Measurements from ENCODE around the gene INPP4A.
A peak's percentile ranks its signal among the peaks of the same experiment; 100 is the strongest.
"Not testable (repeated sequence)": the region's sequence is repeated elsewhere in the genome, so short reads cannot be mapped to it uniquely, and the experiment has no call there.

INPP4A gene

DNA sequence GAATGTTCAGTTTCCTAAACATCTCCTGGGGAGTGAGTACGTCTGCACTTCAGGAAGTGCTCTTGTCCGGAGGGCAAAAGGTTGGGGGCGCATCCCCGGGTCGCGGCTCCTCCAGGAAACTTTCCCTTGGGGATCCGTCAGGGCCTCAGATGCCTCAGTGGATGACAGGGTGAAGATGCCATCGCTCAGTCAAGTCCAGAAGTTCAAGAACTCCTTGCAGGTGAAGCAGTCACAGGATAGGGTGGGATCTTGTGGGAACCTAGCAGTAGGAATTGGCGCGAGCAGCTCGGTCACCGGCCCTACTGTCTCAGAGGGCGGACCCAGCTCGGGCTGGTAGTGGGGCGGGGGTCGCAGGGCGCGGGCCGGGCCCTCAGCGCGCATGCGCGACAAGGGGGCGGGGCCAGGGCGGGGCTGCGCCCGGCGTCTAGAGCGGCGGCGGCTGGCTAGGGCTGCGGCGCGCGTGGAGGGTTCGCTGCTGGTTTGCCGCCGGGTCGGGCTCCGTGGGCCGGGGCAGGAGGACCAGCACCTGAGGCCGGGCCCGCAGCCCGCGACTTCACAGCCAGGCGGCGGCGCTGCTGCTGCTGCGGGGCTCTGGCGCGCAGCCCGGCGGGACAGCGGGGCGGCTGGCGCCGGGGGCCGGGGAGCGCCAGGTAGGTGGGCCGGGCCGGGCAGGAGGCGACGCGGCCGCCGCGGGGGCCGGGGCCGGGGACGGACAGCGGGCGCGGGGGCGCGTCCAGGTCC, at the start of gene INPP4A:
Gene INPP4A (plus strand): TSS at position 423 of the 741 bp plus-strand sequence. CDS start 75,191 bp downstream, outside the sequence.
- DNase-seq, result peak; percentile 85 to 88

DNA sequence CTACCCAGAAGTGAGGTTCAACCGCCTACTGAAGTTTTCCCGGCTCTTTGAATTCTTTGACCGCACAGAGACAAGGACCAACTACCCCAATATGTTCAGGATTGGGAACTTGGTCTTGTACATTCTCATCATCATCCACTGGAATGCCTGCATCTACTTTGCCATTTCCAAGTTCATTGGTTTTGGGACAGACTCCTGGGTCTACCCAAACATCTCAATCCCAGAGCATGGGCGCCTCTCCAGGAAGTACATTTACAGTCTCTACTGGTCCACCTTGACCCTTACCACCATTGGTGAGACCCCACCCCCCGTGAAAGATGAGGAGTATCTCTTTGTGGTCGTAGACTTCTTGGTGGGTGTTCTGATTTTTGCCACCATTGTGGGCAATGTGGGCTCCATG, 48.7 kb upstream of the INPP4A start:
- DNase-seq, result no peak

- DNase-seq, result no peak
These were observed 47.8 kb upstream of the INPP4A start for GRCh38 chr2:98396745-98397355.

DNA sequence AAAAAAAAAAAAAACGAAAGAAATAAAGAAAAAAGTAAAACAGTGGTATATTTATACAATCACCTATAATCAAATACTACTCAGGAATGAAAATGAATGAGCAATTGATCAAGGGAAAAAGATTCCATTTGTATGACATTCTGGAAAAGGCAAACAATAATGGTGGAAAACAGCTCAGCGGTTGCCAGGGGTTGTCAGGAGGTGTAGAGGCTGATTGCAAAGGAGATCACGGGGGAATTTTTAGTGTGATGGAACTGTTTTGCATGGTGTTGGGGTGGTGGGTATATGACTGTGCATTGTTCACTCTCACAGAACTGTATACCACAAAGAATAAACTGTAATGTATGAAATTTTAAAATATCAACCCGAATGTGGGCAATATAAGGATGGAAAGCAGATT, 45.5 kb upstream of the INPP4A start:
- no peak for DNase-seq

- DNase-seq, result peak in 1 of 2 experiments; percentile 11
These were observed 40.8 kb upstream of the INPP4A start for GRCh38 chr2:98403878-98404277.

GRCh38 chr2:98404556-98405250, 40.0 kb upstream of the INPP4A start:
- DNase-seq, result peak in 1 of 2 experiments; percentile 6

GRCh38 chr2:98405301-98405700, 39.4 kb upstream of the INPP4A start:
- no peak for DNase-seq

DNA sequence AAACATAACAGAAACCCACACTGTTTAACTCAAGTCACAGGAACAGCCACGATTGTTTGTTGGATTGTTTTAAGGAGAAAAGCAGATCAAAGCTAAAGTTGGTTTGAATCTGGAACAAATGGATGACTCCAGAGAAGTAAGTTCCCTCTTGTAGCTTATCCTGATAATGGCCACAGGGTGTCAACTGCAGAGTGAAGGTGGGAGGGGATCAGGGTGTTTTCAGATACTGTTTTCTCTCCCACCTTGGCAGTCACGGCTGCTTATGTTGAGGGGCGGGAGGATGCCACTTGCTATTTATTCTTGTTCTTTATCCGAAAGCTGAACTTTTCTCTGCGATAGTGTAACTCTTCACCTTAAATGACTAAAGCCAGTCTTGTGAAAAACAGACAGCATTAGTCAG, 36.5 kb upstream of the INPP4A start:
- DNase-seq, result no peak

- peak; percentile 60 to 63 for DNase-seq
These were observed 31.8 kb upstream of the INPP4A start for GRCh38 chr2:98412751-98413458.

GRCh38 chr2:98414246-98414645, 30.4 kb upstream of the INPP4A start:
- not testable (repeated sequence) for DNase-seq

- not testable (repeated sequence) for DNase-seq
These were observed 28.9 kb upstream of the INPP4A start for GRCh38 chr2:98415719-98416248.

- DNase-seq, result no peak
These were observed 28.1 kb upstream of the INPP4A start for GRCh38 chr2:98416383-98417159.

DNA sequence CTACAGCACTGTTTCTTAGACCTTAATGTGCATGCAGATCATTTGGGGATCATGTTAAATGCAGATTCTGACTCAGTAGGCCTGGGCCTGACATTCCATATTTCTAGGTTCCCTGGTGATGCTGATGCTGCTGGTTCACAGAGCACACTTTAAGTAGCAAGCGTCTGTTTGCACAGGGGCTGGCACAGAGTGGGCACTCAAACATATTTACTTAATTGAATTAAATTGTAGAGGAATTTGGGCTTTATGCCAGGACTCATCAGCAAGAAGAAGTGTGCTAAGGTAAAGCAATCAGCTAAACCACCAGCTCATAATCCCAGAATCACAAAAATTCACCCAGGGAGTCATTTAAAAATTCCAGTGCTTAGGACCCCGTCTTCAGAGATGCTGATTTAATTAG, 25.1 kb upstream of the INPP4A start:
- DNase-seq, result no peak

- no peak for DNase-seq
These were observed 24.5 kb upstream of the INPP4A start for GRCh38 chr2:98419977-98420725.

GRCh38 chr2:98422449-98422848, 22.2 kb upstream of the INPP4A start:
- DNase-seq, result no peak

DNA sequence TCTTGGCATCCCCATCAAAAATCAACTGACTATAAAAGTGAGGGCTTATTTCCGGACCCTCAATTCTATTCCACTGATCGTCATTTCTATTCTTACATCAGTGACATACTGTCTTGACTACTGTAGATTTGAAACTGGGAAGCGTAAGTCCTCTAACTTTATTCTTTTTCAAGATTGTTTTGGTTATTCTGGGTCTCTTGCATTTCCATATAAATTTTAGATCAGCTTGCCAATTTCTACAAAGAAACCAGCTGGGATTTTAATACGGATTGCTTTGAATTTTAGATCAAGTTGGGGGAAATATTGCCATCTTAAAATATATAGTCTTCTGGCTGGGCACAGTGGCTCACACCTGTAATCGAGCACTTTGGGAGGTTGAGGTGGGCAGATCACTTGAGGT, 17.9 kb upstream of the INPP4A start:
- DNase-seq, result no peak

- no peak for DNase-seq
These were observed 12.5 kb upstream of the INPP4A start for GRCh38 chr2:98432145-98432544.

DNA sequence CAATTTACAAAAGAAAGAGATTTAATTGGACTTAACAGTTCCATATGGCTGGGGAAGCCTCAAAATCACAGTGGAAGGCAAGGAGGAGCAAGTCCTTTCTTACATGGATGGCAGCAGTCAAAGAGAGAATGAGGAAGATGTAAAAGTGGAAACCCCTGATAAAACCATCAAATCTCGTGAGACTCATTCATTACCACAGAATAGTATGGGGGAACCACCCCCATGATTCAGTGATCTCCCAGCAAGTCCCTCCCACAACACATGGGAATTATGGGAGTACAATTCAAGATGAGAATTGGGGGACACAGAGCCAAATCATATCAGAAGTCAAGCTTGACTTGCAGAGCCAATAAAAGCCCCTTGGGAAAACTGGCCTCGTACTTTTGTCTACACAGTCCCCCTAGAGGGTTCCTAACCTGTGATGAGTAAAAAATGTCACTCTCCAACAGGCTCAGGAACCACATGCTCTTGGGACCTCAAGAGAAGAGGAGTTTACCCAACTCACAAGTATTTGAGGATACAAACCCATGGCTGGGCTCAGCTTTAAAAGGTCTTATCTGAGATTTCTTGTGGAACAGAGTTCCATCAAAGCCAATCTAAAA, 11.2 kb upstream of the INPP4A start:
- DNase-seq, result no peak

- DNase-seq, result no peak
These were observed 10.2 kb upstream of the INPP4A start for GRCh38 chr2:98434492-98434891.

GRCh38 chr2:98435670-98436069, 9.0 kb upstream of the INPP4A start:
- not testable (repeated sequence) for DNase-seq

DNA sequence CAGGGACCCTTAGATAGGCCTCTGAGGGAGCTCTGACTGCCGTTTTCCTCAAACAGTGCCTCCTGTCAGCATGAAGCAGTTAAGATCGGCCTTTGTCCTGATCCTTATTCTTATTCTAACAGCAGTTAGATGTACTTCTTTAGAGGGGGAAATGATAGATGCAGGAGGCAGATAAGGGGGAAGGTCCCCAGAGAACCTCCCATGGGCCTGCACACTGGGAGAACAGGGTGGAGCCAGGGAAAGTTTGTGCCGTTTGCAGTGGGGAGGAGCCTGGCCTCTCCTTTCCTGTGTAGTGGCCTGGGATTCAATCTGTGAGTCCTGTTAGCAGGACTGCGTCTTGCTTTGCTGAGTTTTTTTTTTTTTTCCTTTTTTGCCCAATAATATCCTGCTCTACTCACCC, 7.9 kb upstream of the INPP4A start:
- DNase-seq, result no peak

All from activated T-cell treated with anti-CD3 and anti-CD28 coated beads, Interleukin-2, amount 50 U/mL, for 48 hours (primary cell).